HS-27A (cell line): Measurements from ENCODE around the gene PEG3.

Experiments
- DNase-seq: peaks from one replicate; pipeline ENCODE4 v3.0.0-alpha.2; 2012; ENCODE audit warnings: low read depth, missing footprints

The PEG3 gene

GRCh38 chr19:56808717-56809392, 31.7 kb downstream of the PEG3 start:
- DNase-seq = no peak

GRCh38 chr19:56806639-56807038, 33.9 kb downstream of the PEG3 start:
- no peak for DNase-seq
